Ishikawa (cell line): ENCODE results near the gene TSPAN15.

Experiments used
- CEBPB ChIP-seq: IDR thresholded peaks from 2 replicates; pipeline ENCODE4 v1.6.1; 2012
- CREB1 ChIP-seq: IDR thresholded peaks from 2 replicates; pipeline ENCODE4 v1.6.1; 2012; ENCODE audit warnings: low read depth
- EGR1 ChIP-seq: IDR thresholded peaks from 2 replicates; pipeline ENCODE4 v1.6.1; 2012
- EP300 ChIP-seq: IDR thresholded peaks from 2 replicates; pipeline ENCODE4 v1.6.1; 2012; ENCODE audit warnings: borderline replicate concordance
- FOXM1 ChIP-seq: IDR thresholded peaks from 2 replicates; pipeline ENCODE4 v1.6.1; 2012; ENCODE audit warnings: low read depth, borderline replicate concordance
- MAX ChIP-seq: IDR thresholded peaks from 2 replicates; pipeline ENCODE4 v1.6.1; 2012
- NFIC ChIP-seq: IDR thresholded peaks from 2 replicates; pipeline ENCODE4 v1.6.1; 2012
- RAD21 ChIP-seq: IDR thresholded peaks from 2 replicates; pipeline ENCODE4 v1.6.1; 2012; ENCODE audit warnings: low read depth
- REST ChIP-seq: IDR thresholded peaks from 2 replicates; pipeline ENCODE4 v1.6.1; 2012; ENCODE audit warnings: low read depth, mild to moderate bottlenecking
- TAF1 ChIP-seq: IDR thresholded peaks from 2 replicates; pipeline ENCODE4 v1.6.1; 2012; ENCODE audit warnings: low read depth, mild to moderate bottlenecking
- TCF12 ChIP-seq: IDR thresholded peaks from 2 replicates; pipeline ENCODE4 v1.6.1; 2012; ENCODE audit warnings: low read depth
- TEAD4 ChIP-seq: IDR thresholded peaks from 2 replicates; pipeline ENCODE4 v1.6.1; 2012
- USF1 ChIP-seq: IDR thresholded peaks from 2 replicates; pipeline ENCODE4 v1.6.1; 2012
- YY1 ChIP-seq: IDR thresholded peaks from 2 replicates; pipeline ENCODE4 v1.6.1; 2012; ENCODE audit warnings: low read depth
- ZBTB7A ChIP-seq: IDR thresholded peaks from 2 replicates; pipeline ENCODE4 v1.6.1; 2012; ENCODE audit warnings: low read depth

Gene TSPAN15

GRCh38 chr10:69506487-69506833, 55.2 kb downstream of the TSPAN15 start:
- TF ChIP-seq NFIC (no peak), ZBTB7A (no peak), EP300 (no peak), TEAD4 (no peak), RAD21 (no peak), USF1 (no peak), EGR1 (no peak), YY1 (no peak), REST (no peak), CREB1 (no peak), TCF12 (no peak)

GRCh38 chr10:69506834-69507713, 55.8 kb downstream of the TSPAN15 start:
- TF ChIP-seq MAX (no peak), EP300 (no peak), YY1 (no peak), TCF12 (no peak), RAD21 (no peak), REST (no peak), TEAD4 (no peak), CEBPB (no peak), TAF1 (no peak), ZBTB7A (no peak), EGR1 (no peak), FOXM1 (no peak), NFIC (no peak)

- TF ChIP-seq CEBPB: no peak
- TF ChIP-seq EP300: no peak
- no peak for TF ChIP-seq NFIC
- TF ChIP-seq RAD21: no peak
- no peak for TF ChIP-seq EGR1
- TF ChIP-seq CREB1: no peak
- TF ChIP-seq FOXM1: no peak
- no peak for TF ChIP-seq TCF12
- no peak for TF ChIP-seq ZBTB7A
- TF ChIP-seq REST: no peak
Measured at GRCh38 chr10:69508738-69509340, 57.6 kb downstream of the TSPAN15 start.

GRCh38 chr10:69512901-69513300, 61.6 kb downstream of the TSPAN15 start:
- TF ChIP-seq CREB1 (no peak), TEAD4 (no peak), CEBPB (no peak), ZBTB7A (no peak), EP300 (no peak)

GRCh38 chr10:69513617-69514016, 62.4 kb downstream of the TSPAN15 start:
- TF ChIP-seq CEBPB (no peak), TEAD4 (no peak), RAD21 (peak; percentile 24; the same call in 1 of the 2 replicates)
